Endothelial cell of coronary artery (primary cell): ENCODE results near the gene LINC00237. TPM values are rescaled to one million over a fixed set of nuclear protein-coding genes. Genes with fewer than 3 reads are reported as not detected.

Experiments used
- total RNA-seq: library from RNA; depleted of rRNA; stranded (reverse); fragments of >200 nt; gene quantifications from 2 replicates; pipeline ENCODE4 v1.2.3, GENCODE V29; 2014

LINC00237 gene
- total RNA-seq, result not detected in 2 replicates

GRCh38 chr20:21106171-21107017 lies at the start of gene LINC00237:
Gene LINC00237 (minus strand): TSS chr20:21106358.

GRCh38 chr20:21125849-21126580 lies 19.9 kb upstream of the LINC00237 start, which contains the start of gene KIZ:
Gene KIZ (plus strand): TSS chr20:21126082. CDS start chr20:21126116, 34 bp downstream.

Other genes starting within 250 kb of the LINC00237 start
- gene KIZ, start 19.7 kb upstream of the LINC00237 start, total RNA-seq, result 4.1 and 7.1 TPM in 2 replicates
- gene XRN2, start 197.0 kb upstream of the LINC00237 start, total RNA-seq, result 79.4 and 87.0 TPM in 2 replicates